K562 (cell line): Measurements from ENCODE around the gene BCAP31. TPM values are rescaled to one million over a fixed set of nuclear protein-coding genes. Genes with fewer than 3 reads are reported as not detected.

ENCODE experiments used
- CBX3 ChIP-seq, 2 experiments: IDR thresholded peaks; 1 replicate in 1 of 2; 2 replicates in 1 of 2; pipeline ENCODE4 v1.6.1; 2012; ENCODE audit warnings: inconsistent platforms in 2 of 2, low read length in 2 of 2, borderline replicate concordance in 1 of 2, control low read depth in 1 of 2
- CCNT2 ChIP-seq: IDR thresholded peaks from 2 replicates; pipeline ENCODE4 v1.6.1; 2011; ENCODE audit warnings: borderline replicate concordance, low read depth, mild to moderate bottlenecking, moderate library complexity, mixed read lengths, low read length; ENCODE audit not compliant: insufficient read length; ENCODE audit errors: extremely low read depth
- EGR1 ChIP-seq: fragments of 450-650 bp; conservative IDR thresholded peaks from 2 replicates; pipeline ENCODE4 v1.6.1; 2017; ENCODE audit warnings: mild to moderate bottlenecking
- ETV5 ChIP-seq: sonication (generic); formaldehyde crosslinking; IDR thresholded peaks from 2 replicates; pipeline ENCODE4 v1.4.0; 2020; ENCODE audit warnings: low read depth, mild to moderate bottlenecking, missing genetic modification reagents
- IFI16 ChIP-seq: fragments of 250-450 bp; sonication (Bioruptor Pico); IDR thresholded peaks from 2 replicates; pipeline ENCODE4 v2.1.2; 2022; ENCODE audit warnings: mild to moderate bottlenecking, inconsistent platforms
- KAT2B ChIP-seq: IDR thresholded peaks from one replicate; pipeline ENCODE4 v1.6.1; 2012; ENCODE audit warnings: low read depth, mild to moderate bottlenecking, control low read depth, inconsistent platforms, low read length, moderate library complexity
- NCOA2 ChIP-seq, 2 experiments: fragments of 450-650 bp; IDR thresholded peaks; 2 replicates each; pipeline ENCODE4 v1.6.1; 2018; ENCODE audit warnings: mild to moderate bottlenecking in 2 of 2, moderate library complexity in 1 of 2; ENCODE audit not compliant: partially characterized antibody in 2 of 2
- NRF1 ChIP-seq, 2 experiments: fragments of 450-650 bp; IDR thresholded peaks in 1 of 2; conservative IDR thresholded peaks in 1 of 2; 2 replicates each; pipeline ENCODE4 v1.6.1; 2014; ENCODE audit warnings: mild to moderate bottlenecking in 2 of 2
- PTBP1 ChIP-seq: fragments of 200-400 bp; formaldehyde crosslinking; IDR thresholded peaks from 2 replicates; pipeline ENCODE4 v1.6.1; 2017; ENCODE audit warnings: low read depth, low read length
- RBFOX2 ChIP-seq: fragments of 200-400 bp; formaldehyde crosslinking; IDR thresholded peaks from 2 replicates; pipeline ENCODE4 v1.6.1; 2017; ENCODE audit warnings: low read depth, mild to moderate bottlenecking, low read length, moderate library complexity
- SMC3 ChIP-seq: conservative IDR thresholded peaks from 2 replicates; pipeline ENCODE4 v1.6.1; 2011; ENCODE audit warnings: low read depth, low read length, improper control_type of control experiment; ENCODE audit not compliant: insufficient read depth
- UBTF ChIP-seq, 2 experiments: IDR thresholded peaks; 2 replicates each; pipeline ENCODE4 v1.6.1; 2012; ENCODE audit warnings: improper control_type of control experiment in 2 of 2, low read depth in 2 of 2, low read length in 2 of 2, borderline replicate concordance in 1 of 2
- VEZF1 ChIP-seq: fragments of 200-800 bp; sonication (Bioruptor generic); IDR thresholded peaks from 2 replicates; pipeline ENCODE4 v1.6.1; 2017; ENCODE audit warnings: missing genetic modification characterization, missing compliant biosample characterization
- ZBED1 ChIP-seq: IDR thresholded peaks from 2 replicates; pipeline ENCODE4 v1.6.1; 2014
- ZBTB7A ChIP-seq: IDR thresholded peaks from 2 replicates; pipeline ENCODE4 v1.6.1; 2011; ENCODE audit warnings: low read depth, mild to moderate bottlenecking, low read length, moderate library complexity, borderline replicate concordance; ENCODE audit not compliant: control insufficient read depth
- ZNF263 ChIP-seq: sonication (generic); formaldehyde crosslinking; IDR thresholded peaks from 2 replicates; pipeline ENCODE4 v1.8.0; 2022; ENCODE audit warnings: mild to moderate bottlenecking, missing genetic modification reagents, borderline replicate concordance
- polyA plus RNA-seq, 8 experiments: library from polyadenylated mRNA; depleted of rRNA in 4 of 8; stranded (reverse) in 5 of 8; unstranded in 3 of 8; fragments of >200 nt; fragmentation: Nextera tagmentation in 2 of 8; fragmentation: Illumina TruSeq in 1 of 8; extraction: Ambion mirVana in 2 of 8; extraction: Trizol in 1 of 8; gene quantifications; 2 replicates each; pipeline versions ENCODE4 v1.2.1 to v1.2.3, GENCODE V29; 2011 to 2014; ENCODE audit warnings: inconsistent platforms in 1 of 8, missing spikeins in 1 of 8
- total RNA-seq, 7 experiments: library from RNA; depleted of rRNA in 6 of 7; stranded (reverse); fragments of >200 nt in 6 of 7; fragmentation: Illumina TruSeq in 2 of 7; extraction: Trizol in 2 of 7; gene quantifications; 2 replicates each; pipeline versions ENCODE4 v1.2.1 to v1.2.3, GENCODE V29; 2011 to 2021; ENCODE audit warnings: low replicate concordance in 1 of 7
- TF ChIP-seq, protein P1 (sequence below): fragments of 450-650 bp; formaldehyde crosslinking; IDR thresholded peaks from 2 replicates; pipeline ENCODE4 v1.4.0; 2020; ENCODE audit warnings: mild to moderate bottlenecking, mixed read lengths
- TF ChIP-seq, protein P2 (sequence below): fragments of 450-650 bp; conservative IDR thresholded peaks from 2 replicates; pipeline ENCODE4 v1.6.1; 2016; ENCODE audit warnings: missing genetic modification characterization, low read depth, mild to moderate bottlenecking, control low read depth, missing compliant biosample characterization

The BCAP31 gene
- total and polyA plus RNA-seq, 9 of the 15 experiments (the other 6 are each of a cell fraction or from before 2014, with no cell fraction given): 156 to 683 (median 188) TPM

- TF ChIP-seq VEZF1 (no peak), NRF1 (conservative IDR thresholded peaks at IDR 0.05 in 1 of 2, IDR thresholded peaks at IDR 0.05 in 1 of 2) (0 out of 4 replicates have a peak, but pooled peaks of 1 of the 2 experiments have one; percentile 16), UBTF (IDR thresholded peaks at IDR 0.05; ENCODE audit: borderline replicate concordance in 1 of 2, low read depth in 2 of 2, low read length in 2 of 2) (peak; percentile 80 to 87; a peak in 3 of 4 replicates), SMC3 (no peak), KAT2B (no peak), RBFOX2 (peak; percentile 78), IFI16 (no peak), NCOA2 (IDR thresholded peaks at IDR 0.05; ENCODE audit: partially characterized antibody in 2 of 2) (no peak), ZNF263 (0 out of 2 replicates have a peak, but pooled peaks have one; percentile 40), ZBTB7A (peak; percentile 55), ZBED1 (0 out of 2 replicates have a peak, but pooled peaks have one; percentile 7), ETV5 (CRISPR knock-in tag) (peak; percentile 24; the same call in 1 of the 2 replicates), EGR1 (peak; percentile 78), PTBP1 (no peak), CBX3 (IDR thresholded peaks at IDR 0.05; ENCODE audit: borderline replicate concordance in 1 of 2, low read length in 2 of 2) (no peak), CCNT2 (peak; percentile 16)
- TF ChIP-seq, protein P1, sequence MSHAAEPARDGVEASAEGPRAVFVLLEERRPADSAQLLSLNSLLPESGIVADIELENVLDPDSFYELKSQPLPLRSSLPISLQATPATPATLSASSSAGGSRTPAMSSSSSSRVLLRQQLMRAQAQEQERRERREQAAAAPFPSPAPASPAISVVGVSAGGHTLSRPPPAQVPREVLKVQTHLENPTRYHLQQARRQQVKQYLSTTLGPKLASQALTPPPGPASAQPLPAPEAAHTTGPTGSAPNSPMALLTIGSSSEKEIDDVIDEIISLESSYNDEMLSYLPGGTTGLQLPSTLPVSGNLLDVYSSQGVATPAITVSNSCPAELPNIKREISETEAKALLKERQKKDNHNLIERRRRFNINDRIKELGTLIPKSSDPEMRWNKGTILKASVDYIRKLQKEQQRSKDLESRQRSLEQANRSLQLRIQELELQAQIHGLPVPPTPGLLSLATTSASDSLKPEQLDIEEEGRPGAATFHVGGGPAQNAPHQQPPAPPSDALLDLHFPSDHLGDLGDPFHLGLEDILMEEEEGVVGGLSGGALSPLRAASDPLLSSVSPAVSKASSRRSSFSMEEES: no peak
- TF ChIP-seq, protein P2, sequence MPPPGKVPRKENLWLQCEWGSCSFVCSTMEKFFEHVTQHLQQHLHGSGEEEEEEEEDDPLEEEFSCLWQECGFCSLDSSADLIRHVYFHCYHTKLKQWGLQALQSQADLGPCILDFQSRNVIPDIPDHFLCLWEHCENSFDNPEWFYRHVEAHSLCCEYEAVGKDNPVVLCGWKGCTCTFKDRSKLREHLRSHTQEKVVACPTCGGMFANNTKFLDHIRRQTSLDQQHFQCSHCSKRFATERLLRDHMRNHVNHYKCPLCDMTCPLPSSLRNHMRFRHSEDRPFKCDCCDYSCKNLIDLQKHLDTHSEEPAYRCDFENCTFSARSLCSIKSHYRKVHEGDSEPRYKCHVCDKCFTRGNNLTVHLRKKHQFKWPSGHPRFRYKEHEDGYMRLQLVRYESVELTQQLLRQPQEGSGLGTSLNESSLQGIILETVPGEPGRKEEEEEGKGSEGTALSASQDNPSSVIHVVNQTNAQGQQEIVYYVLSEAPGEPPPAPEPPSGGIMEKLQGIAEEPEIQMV (tag): no peak
These were observed 586 bp downstream of the BCAP31 start (continued) for GRCh38 chrX:153723351-153724251.
